Measurements from ENCODE around the gene FASTK. TPM values are rescaled to one million over a fixed set of nuclear protein-coding genes. Genes with fewer than 3 reads are reported as not detected.

FASTK gene
- total RNA-seq, 4 donors from 2014 or later = 69.9 to 139 (median 79.7) TPM

- no peaks in the 10 kb centered on the region for H3K27me3 ChIP-seq
- DNase-seq (ENCODE audit: low spot score in 2 of 2) = no peak
- WGBS, 2 donors = 49 to 51% methylated on average over 6 of the region's 6 CpGs
- TF ChIP-seq CTCF (IDR thresholded peaks at IDR 0.05) (peak in 2 of 5 experiments; percentile 10 to 19), EP300 (IDR thresholded peaks at IDR 0.05) (no peak)
- peaks cover 0 to 74% (median 27%) of the 10 kb centered on the region in 4 donors for H3K4me1 ChIP-seq
- no peak overlapping the region for H3K27ac ChIP-seq
- no peak overlapping the region for H3K4me3 ChIP-seq
- no peaks in the 10 kb centered on the region for H3K9me3 ChIP-seq
- H3K36me3 ChIP-seq = no peaks in the 10 kb centered on the region
Observed at GRCh38 chr7:151091431-151091830, 10.8 kb upstream of the FASTK start.

DNA sequence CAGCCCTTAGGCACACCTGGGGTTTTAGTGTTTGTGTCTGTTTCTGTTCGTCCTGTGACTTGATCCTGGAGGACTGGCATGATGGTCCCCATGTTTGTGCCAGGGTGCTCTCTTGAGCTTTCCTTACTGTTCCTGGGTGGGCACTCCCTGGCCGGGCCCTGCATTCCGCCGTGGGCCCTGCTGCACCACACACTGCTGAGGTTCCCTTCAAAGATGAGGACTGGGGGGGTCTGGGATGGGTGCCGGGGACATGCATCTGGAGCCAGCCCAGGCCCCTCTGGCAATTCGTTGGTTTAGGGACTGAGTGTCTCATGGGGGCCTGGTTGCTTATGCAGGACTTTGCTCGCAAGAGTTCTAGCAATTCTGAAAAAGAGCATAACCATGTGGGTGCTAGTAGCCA, 10.4 kb upstream of the FASTK start:
- Histone ChIP-seq H3K4me1 (peaks cover 0 to 71% (median 27%) of the 10 kb centered on the region in 4 donors), H3K9me3 (no peaks in the 10 kb centered on the region), H3K4me3 (no peak overlapping the region), H3K27me3 (no peaks in the 10 kb centered on the region), H3K36me3 (no peaks in the 10 kb centered on the region), H3K27ac (no peak overlapping the region)
- TF ChIP-seq EP300 (IDR thresholded peaks at IDR 0.05) = no peak
- no peak for TF ChIP-seq CTCF (IDR thresholded peaks at IDR 0.05)
- no peak for TF ChIP-seq POLR2A (IDR thresholded peaks at IDR 0.05)
- DNase-seq (ENCODE audit: low spot score in 2 of 2) = no peak
- WGBS, 2 donors = 83 to 86% methylated on average over 7 of the region's 7 CpGs

DNA sequence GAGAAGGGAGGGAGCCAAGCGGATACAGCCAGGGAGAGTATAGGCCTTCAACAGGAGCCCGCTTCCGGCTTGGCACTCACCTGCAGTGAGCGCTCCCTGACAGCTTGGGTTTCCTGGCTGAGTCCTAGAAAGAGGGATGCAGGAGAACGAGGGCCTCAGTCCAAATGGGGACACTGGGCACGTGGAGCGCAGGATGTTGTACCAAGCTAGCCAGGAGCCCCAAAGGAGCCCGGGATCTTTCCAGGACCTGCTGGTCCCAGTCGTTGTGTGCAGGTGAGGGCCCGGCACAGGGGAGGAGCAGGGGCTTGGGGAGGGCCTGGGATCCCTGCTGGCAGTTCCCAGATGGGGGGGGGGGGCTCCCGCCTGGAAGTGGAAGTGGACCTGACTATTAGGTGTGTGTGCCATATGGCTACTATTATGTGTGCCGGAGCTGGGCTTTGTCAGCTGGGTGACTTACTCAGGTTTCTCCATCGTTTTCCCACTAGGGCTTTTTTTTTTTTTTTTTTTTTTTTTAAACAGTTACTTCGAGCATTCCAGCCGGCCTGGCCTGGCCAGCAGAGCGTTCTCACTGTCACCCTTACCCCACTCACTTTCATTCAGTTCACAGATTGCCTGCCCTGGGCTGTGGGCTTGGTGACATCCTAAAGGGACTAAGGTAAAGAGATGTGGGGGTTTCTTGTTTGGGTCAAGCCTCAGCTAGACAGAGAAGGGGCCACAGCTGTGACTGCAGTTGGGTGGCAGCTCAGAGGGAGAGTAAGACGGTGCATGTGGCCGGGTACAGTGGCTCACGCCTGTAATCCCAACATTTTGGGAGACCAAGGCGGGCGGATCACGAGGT, 9.5 kb upstream of the FASTK start:
- H3K27ac ChIP-seq = peak overlapping the region; percentile 81 to 92 (median 86)
- 73 to 80% methylated on average over 15 to 22 of the region's 22 CpGs for WGBS, 2 donors
- no peaks in the 10 kb centered on the region for H3K27me3 ChIP-seq
- DNase-seq (ENCODE audit: low spot score in 2 of 2) = no peak
- H3K36me3 ChIP-seq = no peaks in the 10 kb centered on the region
- TF ChIP-seq CTCF (IDR thresholded peaks at IDR 0.05) (no peak), POLR2A (IDR thresholded peaks at IDR 0.05) (no peak), EP300 (IDR thresholded peaks at IDR 0.05) (no peak)
- peak overlapping the region in 1 of 4 donors; percentile 64 for H3K4me3 ChIP-seq
- peaks cover 0 to 75% (median 34%) of the 10 kb centered on the region in 4 donors for H3K4me1 ChIP-seq
- no peaks in the 10 kb centered on the region for H3K9me3 ChIP-seq

DNA sequence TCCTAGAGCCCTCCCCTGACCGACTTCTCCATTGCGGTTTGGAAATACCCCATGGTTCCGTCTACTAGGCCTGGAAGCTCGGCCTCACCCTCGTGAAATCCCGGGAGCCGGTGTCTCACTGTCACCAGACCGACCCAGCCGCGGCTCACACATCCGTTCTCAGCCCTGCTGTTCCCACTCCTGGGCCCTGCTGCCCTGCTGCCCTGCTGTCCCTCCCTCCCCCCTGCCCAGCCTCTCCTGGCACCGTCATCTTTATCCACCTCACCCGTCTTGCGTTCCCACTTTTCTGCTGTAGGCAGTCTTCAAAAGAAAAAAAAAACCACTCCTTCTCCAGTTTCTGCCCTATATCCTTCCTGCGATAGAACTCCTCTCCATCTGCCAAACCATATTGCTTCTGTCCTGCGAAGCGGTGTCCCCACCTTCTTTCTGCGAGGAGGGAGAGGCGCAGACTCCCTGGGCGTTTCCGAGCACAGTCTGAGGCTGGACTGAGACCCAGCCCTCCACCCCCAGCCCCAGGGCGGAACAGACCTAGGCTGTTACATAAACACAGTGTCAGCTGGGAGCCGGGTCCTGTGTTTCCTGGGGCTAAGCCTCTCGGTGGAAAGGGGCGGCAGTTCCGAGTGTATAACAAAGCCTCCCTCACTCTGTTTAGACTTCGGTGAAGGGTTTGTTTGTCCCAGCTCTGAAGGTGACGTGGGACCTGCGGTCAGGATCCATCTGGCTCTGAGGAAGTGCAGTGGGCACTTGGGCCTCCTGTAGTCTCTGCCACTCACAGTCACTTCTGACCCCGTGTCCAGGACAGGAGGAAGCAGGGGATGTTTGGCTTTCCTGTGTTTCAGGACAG, 8.5 kb upstream of the FASTK start:
- H3K27ac ChIP-seq = peak overlapping the region; percentile 81 to 92 (median 86)
- peak; percentile 57 to 70 for DNase-seq (ENCODE audit: low spot score in 2 of 2)
- peaks cover 0 to 68% (median 34%) of the 10 kb centered on the region in 4 donors for H3K4me1 ChIP-seq
- H3K9me3 ChIP-seq = no peaks in the 10 kb centered on the region
- H3K27me3 ChIP-seq = no peaks in the 10 kb centered on the region
- no peaks in the 10 kb centered on the region for H3K36me3 ChIP-seq
- WGBS, 2 donors = 34 to 39% methylated on average over 30 of the region's 30 CpGs
- peak overlapping the region in 3 of 4 donors; percentile 4 to 64 (median 18) for H3K4me3 ChIP-seq
- peak in 1 of 2 donors; percentile 44 for TF ChIP-seq POLR2A (IDR thresholded peaks at IDR 0.05)
- no peak for TF ChIP-seq CTCF (IDR thresholded peaks at IDR 0.05)
- peak in 1 of 2 donors; percentile 60 for TF ChIP-seq EP300 (IDR thresholded peaks at IDR 0.05)
